Measurements from ENCODE around the gene PLBD1.
A peak's percentile ranks its signal among the peaks of the same experiment; 100 is the strongest.

The PLBD1 gene

DNA sequence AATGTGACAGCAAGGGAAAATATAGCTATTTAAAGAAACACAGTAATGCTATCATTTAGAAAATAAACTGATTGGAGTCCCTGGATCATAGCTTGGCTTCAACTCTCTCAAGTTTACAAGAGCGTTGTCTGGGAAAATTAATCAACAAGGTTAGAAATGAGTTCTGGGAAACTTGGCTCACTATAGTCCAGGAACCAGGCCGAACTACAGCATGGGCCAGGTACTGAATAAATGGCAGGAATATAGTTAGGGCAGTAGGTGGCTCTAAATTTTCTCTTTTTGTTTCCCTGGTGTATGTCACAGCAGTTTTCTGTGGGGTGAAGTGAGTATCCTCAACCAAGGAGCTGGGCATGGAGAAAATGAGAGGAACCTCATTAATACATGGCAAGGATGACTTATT lies 72.4 kb downstream of the PLBD1 start:
- DNase-seq: no peak

GRCh38 chr12:14482886-14483285 lies 84.8 kb downstream of the PLBD1 start:
- no peak for DNase-seq

- DNase-seq: no peak
Observed at GRCh38 chr12:14482361-14482760, 85.3 kb downstream of the PLBD1 start.

GRCh38 chr12:14481201-14481600 lies 86.5 kb downstream of the PLBD1 start:
- no peak for DNase-seq

DNA sequence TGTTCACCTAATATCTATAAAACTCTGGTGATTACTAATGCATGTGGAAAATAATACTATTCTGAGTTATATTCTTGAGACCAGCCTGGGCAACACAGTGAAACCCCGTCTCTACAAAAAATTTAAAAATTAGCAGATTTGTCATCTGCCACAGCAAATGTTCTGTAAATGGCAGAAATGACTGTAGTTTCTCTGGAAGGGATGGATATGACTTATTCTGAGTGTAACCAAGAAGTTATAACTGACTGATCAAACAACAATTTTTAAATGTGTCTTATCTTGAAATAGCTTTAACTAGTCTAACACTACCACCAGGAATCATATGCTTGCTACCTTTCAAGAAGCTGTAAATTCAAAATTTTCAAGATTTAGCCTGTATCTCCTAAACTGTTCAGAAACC lies 88.7 kb downstream of the PLBD1 start:
- DNase-seq: no peak

DNA sequence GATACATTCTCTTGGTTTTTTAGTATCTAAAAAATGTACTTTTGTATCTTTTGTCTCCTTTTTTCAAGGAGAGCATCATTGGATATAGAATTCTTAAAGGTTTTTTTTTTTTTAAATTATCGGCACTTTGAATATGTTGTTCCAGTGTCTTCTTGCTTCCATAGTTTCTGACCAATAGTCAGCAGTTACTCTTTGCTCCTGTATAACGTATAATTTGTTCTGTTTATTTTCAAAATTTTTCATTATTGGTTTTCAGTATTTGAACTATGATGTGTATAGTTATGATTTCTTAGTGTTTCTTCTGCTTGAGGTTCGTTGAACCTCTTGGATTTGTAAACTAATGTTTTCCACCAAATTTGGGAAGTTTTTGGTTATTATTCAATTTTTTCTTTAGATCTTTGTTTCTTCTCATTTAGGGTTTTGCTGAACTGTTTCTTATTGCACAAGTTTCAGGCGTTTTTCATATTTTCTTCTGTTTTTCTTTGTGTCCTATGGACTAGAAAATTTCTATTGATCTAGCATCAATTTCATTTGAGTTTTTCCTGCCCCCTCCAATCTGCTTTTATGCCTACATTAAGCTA lies 93.9 kb downstream of the PLBD1 start:
- DNase-seq: no peak

DNA sequence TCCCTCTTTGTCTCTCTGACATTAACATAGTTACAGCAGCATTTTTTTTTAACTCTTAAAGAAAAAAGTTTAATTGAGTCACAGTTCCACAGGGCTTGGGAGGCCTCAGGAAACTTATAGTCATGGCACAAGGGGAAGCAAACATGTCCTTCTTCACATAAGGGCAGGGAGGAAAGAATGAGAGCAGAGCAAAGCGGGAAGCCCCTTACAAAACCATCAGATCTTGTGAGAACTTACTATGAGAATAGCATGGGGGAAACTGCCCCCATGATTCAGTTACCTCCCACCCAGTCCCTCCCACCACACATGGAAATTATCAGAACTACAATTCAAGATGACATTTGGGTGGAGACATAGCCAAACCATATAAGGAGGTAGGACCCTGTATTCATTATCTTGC lies 96.2 kb downstream of the PLBD1 start:
- no peak for DNase-seq

DNA sequence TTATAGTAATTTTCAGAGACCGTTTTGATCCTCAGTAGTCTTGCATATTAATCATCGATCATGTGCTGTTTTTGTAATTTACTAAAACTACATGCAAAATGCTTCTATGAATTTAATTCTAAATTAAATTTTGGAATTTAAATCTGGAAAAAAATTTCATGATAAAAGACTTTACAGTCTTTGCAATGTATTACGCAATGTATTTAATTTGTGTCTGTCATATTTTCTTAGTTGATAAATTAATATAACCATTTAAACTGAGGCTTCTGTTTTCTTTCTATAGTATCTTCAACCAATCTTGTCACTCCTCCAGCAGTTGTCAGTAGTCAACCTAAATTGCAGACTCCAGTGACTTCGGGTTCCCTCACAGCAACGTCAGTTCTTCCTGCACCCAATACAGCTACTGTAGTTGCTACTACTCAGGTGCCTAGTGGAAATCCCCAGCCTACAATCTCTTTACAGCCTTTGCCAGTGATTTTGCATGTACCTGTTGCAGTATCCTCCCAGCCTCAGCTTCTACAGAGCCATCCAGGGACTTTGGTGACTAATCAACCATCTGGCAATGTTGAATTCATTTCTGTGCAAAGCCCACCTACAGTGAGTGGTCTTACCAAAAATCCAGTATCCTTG lies 107.4 kb downstream of the PLBD1 start:
- no peak for DNase-seq

DNA sequence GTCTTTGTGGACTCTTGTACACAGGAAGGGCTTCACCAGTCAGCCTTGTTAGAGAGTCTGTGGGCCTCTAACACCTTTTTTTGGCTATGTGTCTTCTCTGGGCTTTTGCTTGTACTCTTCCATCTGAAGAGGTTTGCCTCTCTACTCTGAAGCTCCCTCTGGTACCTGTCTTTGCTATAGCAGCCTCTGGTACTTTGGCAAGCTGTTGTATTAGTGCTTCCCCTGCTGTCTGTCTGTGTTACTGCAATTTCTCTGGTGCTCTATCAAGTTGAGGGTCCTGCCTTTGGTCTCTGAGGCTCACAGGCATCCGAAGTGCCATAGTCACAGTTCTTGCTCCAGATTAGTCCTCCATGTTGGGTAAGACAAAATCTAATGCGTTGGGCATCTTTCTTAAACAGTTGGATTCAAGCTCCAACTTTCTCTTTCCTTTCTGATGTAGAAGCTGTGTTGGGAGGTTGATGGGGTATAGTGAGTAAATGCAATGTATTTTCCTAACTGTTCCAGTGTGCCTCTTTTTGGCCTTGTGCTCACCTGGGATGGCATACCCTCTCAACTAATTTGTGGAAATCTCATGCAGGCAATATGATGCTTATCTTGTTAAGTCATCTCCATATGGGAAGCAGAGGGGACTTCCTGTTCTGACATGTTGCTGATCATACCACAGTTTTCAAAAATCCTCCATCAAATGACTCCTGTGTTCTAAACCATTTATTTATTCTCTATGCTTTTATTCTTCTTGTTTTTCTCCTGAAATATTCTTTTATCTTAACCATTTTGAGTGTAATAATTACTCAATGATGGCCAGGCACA lies 113.4 kb downstream of the PLBD1 start:
- peak; percentile 13 for DNase-seq

Data from CD4-positive, alpha-beta T cell treated with Interleukin-6 for 4 hours (primary cell).